ENCODE data around the gene PLXDC2.
A peak's percentile ranks its signal among the peaks of the same experiment; 100 is the strongest.

The PLXDC2 gene

GRCh38 chr10:19937989-19938388 is 121.8 kb downstream of the PLXDC2 start:
- Histone ChIP-seq H3K4me2 (ENCODE audit: low read length) (no peak overlapping the region), H3K9ac (no peak overlapping the region), H3K27me3 (ENCODE audit: control insufficient read depth, insufficient read depth, low read length) (no peaks in the 10 kb centered on the region), H3K9me3 (ENCODE audit: control insufficient read depth, low read length) (no peaks in the 10 kb centered on the region), H3K79me2 (peaks cover 35% of the 10 kb centered on the region), H3K4me3 (ENCODE audit: low read depth, low read length) (no peak overlapping the region), H3K27ac (no peak overlapping the region), H3K36me3 (ENCODE audit: control insufficient read depth, insufficient read depth, low read length) (no peaks in the 10 kb centered on the region), H3K4me1 (peaks cover 21% of the 10 kb centered on the region), H2AFZ (no peak overlapping the region)
- no peak for TF ChIP-seq CTCF (IDR thresholded peaks at IDR 0.05)

- Histone ChIP-seq H3K4me1 (peaks cover 28% of the 10 kb centered on the region), H3K36me3 (ENCODE audit: control insufficient read depth, insufficient read depth, low read length) (no peaks in the 10 kb centered on the region), H3K27me3 (ENCODE audit: control insufficient read depth, insufficient read depth, low read length) (no peaks in the 10 kb centered on the region), H3K27ac (no peak overlapping the region), H3K9ac (no peak overlapping the region), H3K4me2 (ENCODE audit: low read length) (no peak overlapping the region), H3K79me2 (peaks cover 42% of the 10 kb centered on the region), H3K9me3 (ENCODE audit: control insufficient read depth, low read length) (no peaks in the 10 kb centered on the region), H3K4me3 (ENCODE audit: low read depth, low read length) (no peak overlapping the region), H2AFZ (no peak overlapping the region)
- TF ChIP-seq CTCF (IDR thresholded peaks at IDR 0.05) = no peak
These were observed 125.1 kb downstream of the PLXDC2 start for GRCh38 chr10:19941206-19941880.

- Histone ChIP-seq H3K4me1 (peaks cover 31% of the 10 kb centered on the region), H3K9me3 (ENCODE audit: control insufficient read depth, low read length) (no peaks in the 10 kb centered on the region), H3K27me3 (ENCODE audit: control insufficient read depth, insufficient read depth, low read length) (no peaks in the 10 kb centered on the region), H3K4me2 (ENCODE audit: low read length) (no peak overlapping the region), H3K79me2 (peaks cover 44% of the 10 kb centered on the region), H3K9ac (no peak overlapping the region), H3K36me3 (ENCODE audit: control insufficient read depth, insufficient read depth, low read length) (no peaks in the 10 kb centered on the region), H3K4me3 (ENCODE audit: low read depth, low read length) (no peak overlapping the region), H3K27ac (peak overlapping the region; percentile 51), H2AFZ (peak overlapping the region; percentile 29)
- no peak for TF ChIP-seq CTCF (IDR thresholded peaks at IDR 0.05)
These were observed 128.9 kb downstream of the PLXDC2 start for GRCh38 chr10:19944911-19945663.

GRCh38 chr10:19946245-19946644 is 130.0 kb downstream of the PLXDC2 start:
- H3K4me1 ChIP-seq = peaks cover 28% of the 10 kb centered on the region
- no peak overlapping the region for H3K4me2 ChIP-seq (ENCODE audit: low read length)
- H3K9me3 ChIP-seq (ENCODE audit: control insufficient read depth, low read length) = no peaks in the 10 kb centered on the region
- H3K27ac ChIP-seq = no peak overlapping the region
- peaks cover 47% of the 10 kb centered on the region for H3K79me2 ChIP-seq
- H3K4me3 ChIP-seq (ENCODE audit: low read depth, low read length) = no peak overlapping the region
- no peak overlapping the region for H2AFZ ChIP-seq
- no peak for TF ChIP-seq CTCF (IDR thresholded peaks at IDR 0.05)
- no peaks in the 10 kb centered on the region for H3K36me3 ChIP-seq (ENCODE audit: control insufficient read depth, insufficient read depth, low read length)
- no peak overlapping the region for H3K9ac ChIP-seq
- H3K27me3 ChIP-seq (ENCODE audit: control insufficient read depth, insufficient read depth, low read length) = no peaks in the 10 kb centered on the region

Data from parathyroid adenoma (tissue), 2 donors.